Osteoblast (primary cell): ENCODE results near the gene FNBP1. TPM values are rescaled to one million over a fixed set of nuclear protein-coding genes. Genes with fewer than 3 reads are reported as not detected.
"Not testable (repeated sequence)": the region's sequence is repeated elsewhere in the genome, so short reads cannot be mapped to it uniquely, and the experiment has no call there.

Experiments
- DNase-seq: peaks from one replicate; pipeline ENCODE4 v3.0.0; 2011; ENCODE audit warnings: low spot score, mixed read lengths; ENCODE audit not compliant: insufficient read length; ENCODE audit errors: missing footprints
- H2AFZ ChIP-seq: 2 replicates; pipeline ENCODE4 v1.6.0; 2011; ENCODE audit warnings: mild to moderate bottlenecking, low read length
- H3K27ac ChIP-seq: 2 replicates; pipeline ENCODE4 v1.5.1; 2011; ENCODE audit warnings: mild to moderate bottlenecking, low read depth, low read length, moderate library complexity
- H3K27me3 ChIP-seq: 2 replicates; pipeline ENCODE4 v1.6.0; 2012; ENCODE audit warnings: mild to moderate bottlenecking, control low read depth, inconsistent platforms, low read length, moderate library complexity; ENCODE audit not compliant: insufficient read depth
- H3K36me3 ChIP-seq: 2 replicates; pipeline ENCODE4 v1.5.1; 2011; ENCODE audit warnings: mild to moderate bottlenecking, low read length, control low read depth, moderate library complexity; ENCODE audit not compliant: insufficient read depth
- H3K4me1 ChIP-seq: 2 replicates; pipeline ENCODE4 v1.5.1; 2011; ENCODE audit warnings: mild to moderate bottlenecking, low read length, control low read depth, moderate library complexity; ENCODE audit not compliant: insufficient read depth
- H3K4me2 ChIP-seq: 2 replicates; pipeline ENCODE4 v1.6.0; 2011; ENCODE audit warnings: mild to moderate bottlenecking, low read length; ENCODE audit not compliant: insufficient read depth
- H3K4me3 ChIP-seq: fragments of 200-600 bp; sonication (generic); 3 replicates; pipeline ENCODE4 v1.5.1; 2012; ENCODE audit warnings: mild to moderate bottlenecking, low read length, inconsistent platforms; ENCODE audit not compliant: insufficient read depth
- H3K79me2 ChIP-seq: 2 replicates; pipeline ENCODE4 v1.6.0; 2012; ENCODE audit warnings: mild to moderate bottlenecking, low read length, control low read depth, inconsistent platforms; ENCODE audit not compliant: insufficient read depth
- H3K9me3 ChIP-seq: 2 replicates; pipeline ENCODE4 v1.5.1; 2011; ENCODE audit warnings: low read depth, low read length, control low read depth
- H4K20me1 ChIP-seq: 2 replicates; pipeline ENCODE4 v1.6.0; 2012; ENCODE audit warnings: mild to moderate bottlenecking, low read length, control low read depth; ENCODE audit not compliant: insufficient read depth
- total RNA-seq: library from RNA; depleted of rRNA; stranded (reverse); fragments of >200 nt; gene quantifications from 2 replicates; pipeline ENCODE4 v1.2.3, GENCODE V29; 2012
- TF ChIP-seq, protein P1 (sequence below): IDR thresholded peaks from 2 replicates; pipeline ENCODE4 v1.5.1; 2011; ENCODE audit warnings: mild to moderate bottlenecking, low read depth, low read length, moderate library complexity; ENCODE audit errors: extremely low read depth

The FNBP1 gene
- total RNA-seq, 1 donor = 31.8 TPM

DNA sequence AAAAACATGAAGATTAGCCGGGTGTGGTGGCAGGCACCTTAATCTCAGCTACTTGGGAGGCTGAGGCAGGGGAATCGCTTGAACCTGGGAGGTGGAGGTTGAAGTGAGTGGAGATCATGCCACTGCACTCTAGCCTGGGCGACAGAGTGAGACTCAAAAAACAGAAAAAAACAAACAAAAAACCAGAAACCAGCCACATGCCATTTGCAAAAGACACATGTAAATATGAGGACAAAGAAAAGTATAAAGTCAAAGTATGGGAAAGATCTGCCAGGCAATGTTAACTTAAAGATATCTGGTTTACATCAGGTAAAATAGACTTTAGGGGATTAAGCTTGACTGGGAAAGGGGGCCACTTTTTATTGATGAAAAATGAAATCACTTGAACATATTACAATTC lies 90.7 kb downstream of the FNBP1 start:
- Histone ChIP-seq H2AFZ (no peak overlapping the region), H3K4me3 (no peak overlapping the region), H3K27ac (no peak overlapping the region), H3K27me3 (no peaks in the 10 kb centered on the region), H3K4me1 (peaks cover 8% of the 10 kb centered on the region), H3K79me2 (no peaks in the 10 kb centered on the region), H3K9me3 (no peaks in the 10 kb centered on the region), H4K20me1 (no peaks in the 10 kb centered on the region), H3K4me2 (no peak overlapping the region), H3K36me3 (peaks cover 4% of the 10 kb centered on the region)
- TF ChIP-seq, protein P1, sequence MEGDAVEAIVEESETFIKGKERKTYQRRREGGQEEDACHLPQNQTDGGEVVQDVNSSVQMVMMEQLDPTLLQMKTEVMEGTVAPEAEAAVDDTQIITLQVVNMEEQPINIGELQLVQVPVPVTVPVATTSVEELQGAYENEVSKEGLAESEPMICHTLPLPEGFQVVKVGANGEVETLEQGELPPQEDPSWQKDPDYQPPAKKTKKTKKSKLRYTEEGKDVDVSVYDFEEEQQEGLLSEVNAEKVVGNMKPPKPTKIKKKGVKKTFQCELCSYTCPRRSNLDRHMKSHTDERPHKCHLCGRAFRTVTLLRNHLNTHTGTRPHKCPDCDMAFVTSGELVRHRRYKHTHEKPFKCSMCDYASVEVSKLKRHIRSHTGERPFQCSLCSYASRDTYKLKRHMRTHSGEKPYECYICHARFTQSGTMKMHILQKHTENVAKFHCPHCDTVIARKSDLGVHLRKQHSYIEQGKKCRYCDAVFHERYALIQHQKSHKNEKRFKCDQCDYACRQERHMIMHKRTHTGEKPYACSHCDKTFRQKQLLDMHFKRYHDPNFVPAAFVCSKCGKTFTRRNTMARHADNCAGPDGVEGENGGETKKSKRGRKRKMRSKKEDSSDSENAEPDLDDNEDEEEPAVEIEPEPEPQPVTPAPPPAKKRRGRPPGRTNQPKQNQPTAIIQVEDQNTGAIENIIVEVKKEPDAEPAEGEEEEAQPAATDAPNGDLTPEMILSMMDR = no peak
- no peak for DNase-seq

DNA sequence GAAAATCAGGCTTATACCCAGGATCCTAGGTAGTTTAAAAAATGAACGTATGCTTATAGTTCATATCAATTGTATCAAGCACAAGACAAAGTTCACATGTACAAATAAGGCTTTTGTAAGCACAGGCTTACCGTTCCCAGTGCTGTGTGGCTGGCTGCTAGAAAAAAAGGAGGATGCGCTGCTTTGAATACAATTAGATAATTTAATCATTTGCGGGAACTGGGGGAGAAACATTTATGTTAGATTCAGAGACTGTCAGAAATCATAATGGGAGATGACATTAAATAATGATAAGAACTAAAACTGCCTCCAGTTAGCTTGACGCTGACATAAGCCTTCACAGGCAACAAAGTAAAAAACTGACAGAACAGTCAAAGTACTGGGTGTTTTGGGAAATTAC lies 93.2 kb downstream of the FNBP1 start:
- H3K27me3 ChIP-seq = no peaks in the 10 kb centered on the region
- no peak for DNase-seq
- no peaks in the 10 kb centered on the region for H3K79me2 ChIP-seq
- H3K27ac ChIP-seq = no peak overlapping the region
- no peaks in the 10 kb centered on the region for H3K36me3 ChIP-seq
- no peak overlapping the region for H2AFZ ChIP-seq
- TF ChIP-seq, protein P1 = no peak
- H3K4me1 ChIP-seq = peaks cover 2% of the 10 kb centered on the region
- no peaks in the 10 kb centered on the region for H3K9me3 ChIP-seq
- H3K4me3 ChIP-seq = no peak overlapping the region
- H4K20me1 ChIP-seq = no peaks in the 10 kb centered on the region
- no peak overlapping the region for H3K4me2 ChIP-seq

DNA sequence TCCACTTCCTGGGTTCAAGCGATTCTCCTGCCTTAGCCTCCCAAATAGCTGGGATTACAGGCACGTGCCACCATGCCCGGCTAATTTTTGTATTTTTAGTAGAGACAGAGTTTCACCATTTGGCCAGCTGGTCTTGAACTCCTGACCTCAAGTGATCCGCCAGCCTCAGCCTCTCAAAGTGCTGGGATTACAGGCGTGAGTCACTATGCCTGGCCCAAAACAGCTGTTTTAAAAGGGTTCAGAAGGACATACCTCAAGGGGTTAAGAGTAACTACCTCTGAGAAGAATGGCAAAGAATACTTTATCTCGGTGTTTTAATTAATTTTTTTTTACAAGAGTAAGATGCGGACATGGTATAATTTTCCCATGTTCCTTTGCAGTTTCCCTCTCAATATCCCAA lies 94.4 kb downstream of the FNBP1 start:
- not testable (repeated sequence) for H3K9me3 ChIP-seq, H3K36me3 ChIP-seq, H3K27me3 ChIP-seq, DNase-seq, H4K20me1 ChIP-seq, H3K27ac ChIP-seq, H3K4me1 ChIP-seq, H3K4me2 ChIP-seq, H3K79me2 ChIP-seq, H3K4me3 ChIP-seq, H2AFZ ChIP-seq

DNA sequence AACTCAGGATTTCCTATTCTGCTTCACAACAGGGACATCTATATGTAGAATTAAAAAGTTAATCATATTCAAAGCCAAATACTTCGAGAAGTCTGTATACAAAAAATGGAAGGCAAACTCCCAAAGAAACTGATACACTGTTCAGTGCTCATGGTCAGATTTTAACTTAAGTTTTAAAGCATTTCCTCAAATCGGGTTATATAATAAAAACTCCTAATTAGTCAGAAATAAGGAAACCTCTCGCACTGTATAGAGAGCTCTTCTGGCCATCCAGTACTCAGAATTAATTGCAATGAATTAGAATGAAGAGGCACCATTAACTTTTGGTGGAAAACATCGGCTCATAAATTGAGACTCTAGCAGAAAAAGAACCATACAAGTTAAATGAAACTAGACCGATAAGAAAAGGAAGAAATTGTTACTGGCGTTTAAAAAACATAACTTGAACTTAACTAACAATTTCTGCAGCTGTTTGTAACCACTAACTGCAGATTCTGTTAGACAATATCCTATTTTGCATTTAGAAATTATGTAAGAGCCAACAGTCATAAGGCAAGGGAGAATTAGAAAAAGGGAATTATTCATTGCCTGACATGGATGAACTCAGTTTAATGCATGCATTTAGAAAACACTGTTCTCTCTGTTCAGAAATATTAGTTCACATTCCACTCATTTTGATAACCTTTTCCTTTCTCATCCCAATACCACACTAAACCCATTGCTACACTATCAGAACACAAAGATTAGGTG lies 96.6 kb downstream of the FNBP1 start:
- no peak overlapping the region for H3K27ac ChIP-seq
- no peaks in the 10 kb centered on the region for H3K79me2 ChIP-seq
- TF ChIP-seq, protein P1 = no peak
- H4K20me1 ChIP-seq = no peaks in the 10 kb centered on the region
- H3K4me2 ChIP-seq = no peak overlapping the region
- H3K36me3 ChIP-seq = peaks cover 10% of the 10 kb centered on the region
- no peak overlapping the region for H3K4me3 ChIP-seq
- H3K4me1 ChIP-seq = no peaks in the 10 kb centered on the region
- H3K9me3 ChIP-seq = peaks cover 2% of the 10 kb centered on the region
- H3K27me3 ChIP-seq = no peaks in the 10 kb centered on the region
- H2AFZ ChIP-seq = no peak overlapping the region
- DNase-seq = no peak
